ENCODE measurements around the gene USP17L29. TPM values are rescaled to one million over a fixed set of nuclear protein-coding genes. Genes with fewer than 3 reads are reported as not detected.
"Not testable (repeated sequence)": the region's sequence is repeated elsewhere in the genome, so short reads cannot be mapped to it uniquely, and the experiment has no call there.

The USP17L29 gene, protein sequence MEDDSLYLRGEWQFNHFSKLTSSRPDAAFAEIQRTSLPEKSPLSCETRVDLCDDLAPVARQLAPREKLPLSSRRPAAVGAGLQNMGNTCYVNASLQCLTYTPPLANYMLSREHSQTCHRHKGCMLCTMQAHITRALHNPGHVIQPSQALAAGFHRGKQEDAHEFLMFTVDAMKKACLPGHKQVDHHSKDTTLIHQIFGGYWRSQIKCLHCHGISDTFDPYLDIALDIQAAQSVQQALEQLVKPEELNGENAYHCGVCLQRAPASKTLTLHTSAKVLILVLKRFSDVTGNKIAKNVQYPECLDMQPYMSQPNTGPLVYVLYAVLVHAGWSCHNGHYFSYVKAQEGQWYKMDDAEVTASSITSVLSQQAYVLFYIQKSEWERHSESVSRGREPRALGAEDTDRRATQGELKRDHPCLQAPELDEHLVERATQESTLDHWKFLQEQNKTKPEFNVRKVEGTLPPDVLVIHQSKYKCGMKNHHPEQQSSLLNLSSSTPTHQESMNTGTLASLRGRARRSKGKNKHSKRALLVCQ
- not detected for polyA plus RNA-seq (2013, experiment 1 of 2; ENCODE audit: insufficient read length)
- polyA plus RNA-seq (2013, experiment 2 of 2; ENCODE audit: insufficient read length) = not detected

DNA sequence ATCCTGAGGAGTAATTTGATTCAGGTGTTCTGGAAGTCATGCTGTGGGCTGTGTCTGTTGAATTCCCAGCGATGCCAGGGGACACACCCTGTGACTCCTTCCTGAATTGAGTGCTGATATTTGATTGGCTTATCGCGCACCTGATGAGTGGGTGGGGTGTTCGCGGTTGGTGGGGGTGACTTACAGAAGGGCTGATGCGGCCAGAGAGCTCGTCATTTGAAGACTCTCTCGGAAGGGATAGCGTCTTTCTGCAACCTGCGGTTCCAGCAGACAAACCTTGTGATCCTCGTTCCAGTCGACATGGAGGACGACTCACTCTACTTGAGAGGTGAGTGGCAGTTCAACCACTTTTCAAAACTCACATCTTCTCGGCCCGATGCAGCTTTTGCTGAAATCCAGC lies at the start of gene USP17L29:
Gene USP17L29 (plus strand): TSS at position 301 of the 400 bp plus-strand sequence. CDS start 0 bp downstream, at position 301.
- not testable (repeated sequence) for DNase-seq

DNA sequence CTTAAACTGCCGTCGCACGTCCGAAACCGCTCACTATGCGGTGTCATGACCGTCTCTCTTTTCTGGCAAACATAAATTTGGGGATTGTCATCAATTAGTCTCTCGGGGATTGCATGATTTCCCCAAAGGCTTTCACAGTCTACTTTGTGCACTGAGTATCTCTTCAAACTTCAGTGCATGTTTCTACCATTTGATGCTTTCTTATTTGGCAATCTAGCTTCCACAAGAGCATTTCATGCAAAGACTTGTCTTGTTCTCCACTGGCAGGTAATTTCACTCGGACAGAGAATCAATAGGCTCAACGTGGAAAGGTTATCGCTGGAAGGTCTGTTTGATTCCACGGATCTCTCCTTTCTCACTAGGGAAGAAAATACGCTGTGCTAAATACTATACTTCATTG lies 29.2 kb upstream of the USP17L29 start:
- DNase-seq = not testable (repeated sequence)

DNA sequence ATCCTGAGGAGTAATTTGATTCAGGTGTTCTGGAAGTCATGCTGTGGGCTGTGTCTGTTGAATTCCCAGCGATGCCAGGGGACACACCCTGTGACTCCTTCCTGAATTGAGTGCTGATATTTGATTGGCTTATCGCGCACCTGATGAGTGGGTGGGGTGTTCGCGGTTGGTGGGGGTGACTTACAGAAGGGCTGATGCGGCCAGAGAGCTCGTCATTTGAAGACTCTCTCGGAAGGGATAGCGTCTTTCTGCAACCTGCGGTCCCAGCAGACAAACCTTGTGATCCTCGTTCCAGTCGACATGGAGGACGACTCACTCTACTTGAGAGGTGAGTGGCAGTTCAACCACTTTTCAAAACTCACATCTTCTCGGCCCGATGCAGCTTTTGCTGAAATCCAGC lies 28.6 kb upstream of the USP17L29 start, which contains the start of gene USP17L24:
Gene USP17L24 (plus strand): TSS at position 301 of the 400 bp plus-strand sequence. CDS start 0 bp downstream, at position 301.
- DNase-seq = not testable (repeated sequence)

DNA sequence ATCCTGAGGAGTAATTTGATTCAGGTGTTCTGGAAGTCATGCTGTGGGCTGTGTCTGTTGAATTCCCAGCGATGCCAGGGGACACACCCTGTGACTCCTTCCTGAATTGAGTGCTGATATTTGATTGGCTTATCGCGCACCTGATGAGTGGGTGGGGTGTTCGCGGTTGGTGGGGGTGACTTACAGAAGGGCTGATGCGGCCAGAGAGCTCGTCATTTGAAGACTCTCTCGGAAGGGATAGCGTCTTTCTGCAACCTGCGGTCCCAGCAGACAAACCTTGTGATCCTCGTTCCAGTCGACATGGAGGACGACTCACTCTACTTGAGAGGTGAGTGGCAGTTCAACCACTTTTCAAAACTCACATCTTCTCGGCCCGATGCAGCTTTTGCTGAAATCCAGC lies 23.8 kb upstream of the USP17L29 start, which contains the start of gene USP17L25:
Gene USP17L25 (plus strand): TSS at position 301 of the 400 bp plus-strand sequence. CDS start 0 bp downstream, at position 301.
- not testable (repeated sequence) for DNase-seq

DNA sequence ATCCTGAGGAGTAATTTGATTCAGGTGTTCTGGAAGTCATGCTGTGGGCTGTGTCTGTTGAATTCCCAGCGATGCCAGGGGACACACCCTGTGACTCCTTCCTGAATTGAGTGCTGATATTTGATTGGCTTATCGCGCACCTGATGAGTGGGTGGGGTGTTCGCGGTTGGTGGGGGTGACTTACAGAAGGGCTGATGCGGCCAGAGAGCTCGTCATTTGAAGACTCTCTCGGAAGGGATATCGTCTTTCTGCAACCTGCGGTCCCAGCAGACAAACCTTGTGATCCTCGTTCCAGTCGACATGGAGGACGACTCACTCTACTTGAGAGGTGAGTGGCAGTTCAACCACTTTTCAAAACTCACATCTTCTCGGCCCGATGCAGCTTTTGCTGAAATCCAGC lies 19.1 kb upstream of the USP17L29 start, which contains the start of gene USP17L26:
Gene USP17L26 (plus strand): TSS at position 301 of the 400 bp plus-strand sequence. CDS start 0 bp downstream, at position 301.
- DNase-seq = not testable (repeated sequence)

DNA sequence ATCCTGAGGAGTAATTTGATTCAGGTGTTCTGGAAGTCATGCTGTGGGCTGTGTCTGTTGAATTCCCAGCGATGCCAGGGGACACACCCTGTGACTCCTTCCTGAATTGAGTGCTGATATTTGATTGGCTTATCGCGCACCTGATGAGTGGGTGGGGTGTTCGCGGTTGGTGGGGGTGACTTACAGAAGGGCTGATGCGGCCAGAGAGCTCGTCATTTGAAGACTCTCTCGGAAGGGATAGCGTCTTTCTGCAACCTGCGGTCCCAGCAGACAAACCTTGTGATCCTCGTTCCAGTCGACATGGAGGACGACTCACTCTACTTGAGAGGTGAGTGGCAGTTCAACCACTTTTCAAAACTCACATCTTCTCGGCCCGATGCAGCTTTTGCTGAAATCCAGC lies 14.3 kb upstream of the USP17L29 start, which contains the start of gene USP17L5:
Gene USP17L5 (plus strand): TSS at position 301 of the 400 bp plus-strand sequence. CDS start 0 bp downstream, at position 301.
- not testable (repeated sequence) for DNase-seq

DNA sequence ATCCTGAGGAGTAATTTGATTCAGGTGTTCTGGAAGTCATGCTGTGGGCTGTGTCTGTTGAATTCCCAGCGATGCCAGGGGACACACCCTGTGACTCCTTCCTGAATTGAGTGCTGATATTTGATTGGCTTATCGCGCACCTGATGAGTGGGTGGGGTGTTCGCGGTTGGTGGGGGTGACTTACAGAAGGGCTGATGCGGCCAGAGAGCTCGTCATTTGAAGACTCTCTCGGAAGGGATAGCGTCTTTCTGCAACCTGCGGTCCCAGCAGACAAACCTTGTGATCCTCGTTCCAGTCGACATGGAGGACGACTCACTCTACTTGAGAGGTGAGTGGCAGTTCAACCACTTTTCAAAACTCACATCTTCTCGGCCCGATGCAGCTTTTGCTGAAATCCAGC lies 9.6 kb upstream of the USP17L29 start, which contains the start of gene USP17L27:
Gene USP17L27 (plus strand): TSS at position 301 of the 400 bp plus-strand sequence. CDS start 0 bp downstream, at position 301.
- not testable (repeated sequence) for DNase-seq

DNA sequence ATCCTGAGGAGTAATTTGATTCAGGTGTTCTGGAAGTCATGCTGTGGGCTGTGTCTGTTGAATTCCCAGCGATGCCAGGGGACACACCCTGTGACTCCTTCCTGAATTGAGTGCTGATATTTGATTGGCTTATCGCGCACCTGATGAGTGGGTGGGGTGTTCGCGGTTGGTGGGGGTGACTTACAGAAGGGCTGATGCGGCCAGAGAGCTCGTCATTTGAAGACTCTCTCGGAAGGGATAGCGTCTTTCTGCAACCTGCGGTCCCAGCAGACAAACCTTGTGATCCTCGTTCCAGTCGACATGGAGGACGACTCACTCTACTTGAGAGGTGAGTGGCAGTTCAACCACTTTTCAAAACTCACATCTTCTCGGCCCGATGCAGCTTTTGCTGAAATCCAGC lies 4.8 kb upstream of the USP17L29 start, which contains the start of gene USP17L28:
Gene USP17L28 (plus strand): TSS at position 301 of the 400 bp plus-strand sequence. CDS start 0 bp downstream, at position 301.
- not testable (repeated sequence) for DNase-seq

DNA sequence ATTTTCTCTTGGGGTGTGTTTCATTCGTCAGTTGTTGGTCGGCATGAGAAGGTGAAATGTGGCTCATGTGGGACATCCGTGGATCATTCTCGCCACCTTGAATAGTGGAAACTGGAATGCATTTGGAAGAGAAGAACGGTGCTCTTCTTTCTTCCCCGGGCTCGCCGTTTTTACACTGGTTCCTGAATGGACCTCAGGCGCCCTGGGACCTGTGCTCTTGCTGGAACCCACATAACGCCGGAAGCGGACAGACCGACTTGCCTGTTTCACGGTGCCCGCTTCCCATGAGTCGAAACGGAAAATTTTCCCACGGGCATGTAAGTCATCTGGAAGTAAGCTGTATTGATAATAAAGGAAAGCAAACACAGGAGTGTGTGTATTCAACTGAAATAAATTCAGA lies 2.6 kb upstream of the USP17L29 start:
- not testable (repeated sequence) for DNase-seq

DNA sequence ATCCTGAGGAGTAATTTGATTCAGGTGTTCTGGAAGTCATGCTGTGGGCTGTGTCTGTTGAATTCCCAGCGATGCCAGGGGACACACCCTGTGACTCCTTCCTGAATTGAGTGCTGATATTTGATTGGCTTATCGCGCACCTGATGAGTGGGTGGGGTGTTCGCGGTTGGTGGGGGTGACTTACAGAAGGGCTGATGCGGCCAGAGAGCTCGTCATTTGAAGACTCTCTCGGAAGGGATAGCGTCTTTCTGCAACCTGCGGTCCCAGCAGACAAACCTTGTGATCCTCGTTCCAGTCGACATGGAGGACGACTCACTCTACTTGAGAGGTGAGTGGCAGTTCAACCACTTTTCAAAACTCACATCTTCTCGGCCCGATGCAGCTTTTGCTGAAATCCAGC lies 9.4 kb downstream of the USP17L29 start, which contains the start of gene USP17L30:
Gene USP17L30 (plus strand): TSS at position 301 of the 400 bp plus-strand sequence. CDS start 0 bp downstream, at position 301.
- not testable (repeated sequence) for DNase-seq

DNA sequence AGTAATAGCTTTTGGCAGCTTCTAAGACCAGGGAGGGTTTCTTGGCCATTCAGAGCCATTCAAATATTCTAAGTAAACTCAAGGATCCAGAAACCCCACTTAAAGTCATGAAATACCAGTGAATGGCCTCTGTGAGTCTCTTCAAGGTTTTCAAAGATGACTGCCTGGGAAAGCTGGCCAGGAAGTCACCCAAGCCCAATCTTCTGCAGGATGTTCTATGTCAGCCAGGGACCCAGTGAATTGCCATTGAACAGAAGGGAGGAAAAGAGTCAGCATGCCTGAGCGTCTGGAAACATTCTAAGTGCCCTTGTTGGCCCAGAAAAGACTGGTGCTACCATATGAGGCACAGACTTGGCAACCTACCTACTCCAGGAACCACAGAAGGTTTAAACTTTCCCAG lies 26.4 kb downstream of the USP17L29 start:
- DNase-seq = not testable (repeated sequence)

DNA sequence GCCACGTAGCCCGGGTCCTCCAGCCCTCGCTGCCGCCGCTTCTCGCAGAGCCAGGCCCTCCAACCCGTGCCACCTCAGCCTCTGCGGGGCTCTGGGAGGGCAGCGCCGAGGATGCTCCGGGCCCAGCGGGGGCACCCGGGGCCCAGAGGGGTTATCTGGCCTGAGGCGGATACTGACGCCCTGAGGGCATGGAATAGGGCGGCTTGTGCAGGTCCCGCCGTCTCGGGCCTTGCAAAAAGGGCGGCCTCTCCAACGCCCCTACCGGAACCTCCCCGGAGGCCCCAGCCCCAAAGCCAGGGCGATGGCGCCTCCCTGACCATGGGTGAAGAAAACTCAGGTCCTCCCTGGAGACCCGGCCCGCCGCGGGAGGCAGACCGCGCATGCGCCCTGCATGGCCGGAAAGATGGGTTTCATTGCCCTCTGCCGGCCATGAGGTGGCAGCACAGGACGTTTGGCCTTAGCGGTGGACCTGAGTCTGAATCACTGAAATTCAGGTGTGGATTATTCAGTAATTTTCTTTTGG lies 27.6 kb downstream of the USP17L29 start:
- DNase-seq = peak; percentile 0

DNA sequence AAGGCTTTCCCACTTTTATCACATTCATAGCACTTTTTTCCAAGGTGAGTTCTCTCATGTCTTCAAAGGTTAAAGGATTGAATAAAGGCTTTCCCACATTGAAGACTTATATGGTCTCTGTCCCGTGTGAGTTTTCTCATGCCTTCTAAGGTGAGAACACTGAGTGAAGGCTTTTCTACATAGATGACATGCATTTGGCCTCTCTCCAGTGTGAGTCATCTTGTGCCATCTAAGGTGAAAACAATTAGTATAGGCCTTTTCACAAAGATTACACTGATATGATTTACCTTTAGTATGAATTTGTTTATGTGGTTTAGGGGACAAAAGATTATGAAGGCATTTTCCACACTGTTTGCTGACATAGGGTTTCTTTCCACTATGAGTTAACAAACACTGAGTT lies 30.7 kb downstream of the USP17L29 start:
- no peak for DNase-seq

DNA sequence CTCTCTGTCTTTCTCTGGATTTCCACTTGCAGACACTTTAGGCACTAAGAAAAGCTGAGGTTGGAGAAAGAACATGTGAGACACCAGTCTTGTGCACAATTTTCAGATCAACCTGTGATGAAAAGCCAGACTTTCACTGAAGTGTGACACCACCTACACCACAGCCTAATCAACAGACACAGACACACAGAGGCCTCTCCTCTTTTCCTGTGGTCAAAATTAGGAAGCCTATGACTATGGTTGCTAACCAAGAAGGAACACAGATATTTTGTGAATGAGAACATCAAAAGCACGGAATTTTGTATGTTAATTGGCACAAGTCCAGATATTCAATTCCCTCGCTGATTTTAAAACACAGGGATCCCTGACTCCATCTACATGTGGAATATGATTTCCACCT lies 35.6 kb downstream of the USP17L29 start:
- not testable (repeated sequence) for DNase-seq
